Activated T-helper 2 cell treated with anti-CD3 and anti-CD28 coated beads, Interferon-gamma antibody, Interleukin-2, Interleukin-4, amounts not matched to agents 10 μg/mL and 5 μg/mL and 100 μg/mL, durations not matched to agents 14 hours and 24 hours and 36 hours (primary cell): ENCODE data around the gene RANBP3. TPM values are rescaled to one million over a fixed set of nuclear protein-coding genes. Genes with fewer than 3 reads are reported as not detected.

Experiments used
- DNase-seq: peaks from one replicate; pipeline ENCODE4 v3.0.0; 2021; ENCODE audit warnings: low spot score
- H3K27ac Mint-ChIP-seq: one replicate; pipeline ENCODE4 v1.8.0; 2021; ENCODE audit warnings: mixed read lengths
- H3K27me3 Mint-ChIP-seq: one replicate; pipeline ENCODE4 v1.8.0; 2021; ENCODE audit warnings: low read depth, mixed read lengths
- H3K36me3 Mint-ChIP-seq: one replicate; pipeline ENCODE4 v1.8.0; 2021; ENCODE audit warnings: low read depth, mixed read lengths
- H3K4me1 Mint-ChIP-seq: one replicate; pipeline ENCODE4 v1.8.0; 2021; ENCODE audit warnings: low read depth, mixed read lengths
- H3K4me3 Mint-ChIP-seq: one replicate; pipeline ENCODE4 v1.8.0; 2021; ENCODE audit warnings: low read depth, mild to moderate bottlenecking, moderate library complexity, mixed read lengths
- H3K9me3 Mint-ChIP-seq: one replicate; pipeline ENCODE4 v1.8.0; 2021; ENCODE audit warnings: mixed read lengths
- intact Hi-C: fragments of 100-400 bp; cut with micrococcal nuclease; formaldehyde crosslinking; loops from one replicate; pipeline ENCODE4 v1.15.1; 2023
- total RNA-seq: library from RNA; stranded (reverse); gene quantifications from 2 replicates; pipeline ENCODE4 v1.2.3, GENCODE V29; 2022

Gene RANBP3
- total RNA-seq, 1 donor from 2014 or later: 98.2 TPM

DNA sequence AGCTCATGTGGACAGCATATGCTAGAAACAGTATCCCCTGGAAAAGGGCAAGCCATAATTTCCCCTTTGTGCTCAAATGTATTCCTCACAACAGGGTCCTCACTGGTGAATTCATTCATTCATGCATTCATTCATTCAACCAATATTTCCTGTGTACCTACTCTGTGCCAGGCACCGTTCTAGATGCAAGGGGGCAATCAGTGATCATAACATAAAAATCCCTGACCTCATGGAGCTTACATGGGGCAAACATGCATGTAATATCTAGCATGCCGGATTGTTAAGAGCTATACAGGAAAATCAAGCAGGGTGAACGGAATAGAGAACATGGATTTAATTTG is 2.6 kb downstream of the RANBP3 start:
- H3K27ac Mint-ChIP-seq: peak overlapping the region; percentile 55
- DNase-seq: no peak
- intact Hi-C loops: loop anchor here (5.0 kb wide), 1 partner anchor 73 kb away; the partner anchor contains the start of genes NDUFA11 and VMAC
- H3K9me3 Mint-ChIP-seq: no peaks in the 10 kb centered on the region
- H3K27me3 Mint-ChIP-seq: no peaks in the 10 kb centered on the region
- H3K4me3 Mint-ChIP-seq: peak overlapping the region; percentile 98
- H3K36me3 Mint-ChIP-seq: peaks cover 48% of the 10 kb centered on the region
- peaks cover 53% of the 10 kb centered on the region for H3K4me1 Mint-ChIP-seq

DNA sequence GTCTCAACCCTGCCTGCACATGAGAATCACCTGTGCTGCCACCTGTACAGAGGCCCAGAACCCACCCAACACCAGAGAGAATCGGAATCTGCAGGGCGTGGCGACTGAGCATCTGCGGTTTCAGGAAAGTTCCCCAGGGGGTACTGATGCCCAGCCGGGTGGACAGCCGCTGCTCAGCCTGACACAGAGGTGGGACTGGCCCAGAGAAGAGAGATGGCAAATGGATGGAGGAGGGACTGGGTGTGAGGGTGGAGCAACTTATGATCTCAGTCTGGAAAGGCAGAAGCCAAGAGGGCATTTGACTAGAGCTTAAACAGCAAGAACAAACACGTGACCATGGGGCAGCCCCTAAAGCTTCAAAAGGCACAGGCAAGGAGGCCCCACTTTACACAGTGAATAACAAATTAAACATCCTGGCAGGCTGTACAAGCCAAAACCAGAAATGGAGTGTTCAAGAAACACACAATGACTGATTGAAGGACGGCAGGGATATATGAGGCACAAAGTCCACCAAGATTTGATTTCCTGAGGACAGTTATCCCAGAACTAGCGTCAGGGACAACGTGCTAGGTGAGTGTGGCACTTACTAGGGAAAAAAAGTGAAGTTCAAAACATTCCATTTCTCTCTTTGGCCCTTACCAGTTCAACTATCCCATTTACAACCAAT is 3.1 kb downstream of the RANBP3 start:
- intact Hi-C loops: loop anchor here (5.0 kb wide), 1 partner anchor 73 kb away; the partner anchor contains the start of genes NDUFA11 and VMAC
- no peak for DNase-seq
- H3K4me3 Mint-ChIP-seq: peak overlapping the region; percentile 98
- H3K27me3 Mint-ChIP-seq: no peaks in the 10 kb centered on the region
- H3K36me3 Mint-ChIP-seq: peaks cover 47% of the 10 kb centered on the region
- H3K27ac Mint-ChIP-seq: peak overlapping the region; percentile 74
- no peaks in the 10 kb centered on the region for H3K9me3 Mint-ChIP-seq
- H3K4me1 Mint-ChIP-seq: peaks cover 49% of the 10 kb centered on the region

DNA sequence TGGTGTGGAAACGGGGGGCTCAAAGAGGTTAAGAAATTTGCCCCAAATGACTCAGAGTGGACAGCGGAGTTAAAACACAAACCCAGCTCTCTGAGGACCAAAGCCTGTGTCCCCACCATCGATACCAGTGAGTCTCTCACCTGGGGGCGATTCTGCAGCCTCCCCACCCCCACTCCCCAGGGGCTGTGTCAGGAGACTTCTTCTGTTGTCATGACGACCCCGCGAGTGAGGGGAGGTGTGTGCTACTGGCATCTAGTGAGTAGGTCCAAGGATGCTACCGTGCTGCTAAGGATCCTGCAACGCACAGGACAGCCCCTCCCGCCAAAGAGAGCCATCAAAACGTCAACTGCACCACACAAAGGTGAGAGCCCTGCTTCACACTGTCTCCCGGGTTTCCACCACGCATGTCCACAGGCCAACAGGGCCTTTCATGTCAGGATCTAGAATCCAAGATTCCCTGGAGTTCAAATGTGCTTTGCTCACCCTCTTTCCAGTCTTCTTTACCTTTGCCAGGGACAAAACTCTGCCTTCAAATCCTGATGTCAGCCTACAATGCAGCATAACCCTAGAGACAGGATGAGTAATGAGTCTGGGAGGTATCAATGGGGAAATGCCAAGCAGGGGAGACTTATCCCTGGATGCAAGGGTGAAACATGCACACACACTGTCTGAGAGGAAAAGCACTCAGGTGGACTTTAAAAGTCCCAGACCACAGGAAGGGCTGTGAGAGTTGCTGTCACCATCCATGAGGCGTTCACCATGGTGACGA is 3.9 kb downstream of the RANBP3 start:
- no peaks in the 10 kb centered on the region for H3K27me3 Mint-ChIP-seq
- intact Hi-C loops: no loop called here
- H3K4me3 Mint-ChIP-seq: peak overlapping the region; percentile 47
- H3K4me1 Mint-ChIP-seq: peaks cover 46% of the 10 kb centered on the region
- no peaks in the 10 kb centered on the region for H3K9me3 Mint-ChIP-seq
- peak overlapping the region; percentile 74 for H3K27ac Mint-ChIP-seq
- H3K36me3 Mint-ChIP-seq: peaks cover 47% of the 10 kb centered on the region
- no peak for DNase-seq

DNA sequence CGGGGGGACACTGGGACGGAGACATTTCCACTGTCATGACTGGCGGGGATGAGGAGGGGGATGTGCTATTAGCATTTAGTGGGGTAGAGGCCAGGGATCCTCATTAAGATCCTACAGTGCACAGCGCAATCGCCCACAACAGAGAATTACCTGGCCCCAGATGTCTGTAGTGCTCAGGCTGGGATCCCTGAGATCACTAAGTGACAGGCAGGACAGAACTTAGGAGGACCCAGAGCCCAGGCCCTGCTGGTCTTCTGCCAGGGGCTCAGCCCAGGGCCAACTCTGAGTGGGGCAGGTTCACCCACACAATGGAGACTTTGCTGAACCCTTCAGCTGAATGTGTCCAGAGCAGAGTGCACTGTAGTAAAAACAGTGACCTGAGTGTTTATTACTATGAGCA is 4.6 kb downstream of the RANBP3 start:
- intact Hi-C loops: no loop called here
- Mint-ChIP-seq H3K36me3 (peaks cover 49% of the 10 kb centered on the region), H3K27ac (no peak overlapping the region), H3K27me3 (no peaks in the 10 kb centered on the region), H3K9me3 (no peaks in the 10 kb centered on the region), H3K4me3 (no peak overlapping the region), H3K4me1 (peaks cover 50% of the 10 kb centered on the region)
- DNase-seq: no peak

DNA sequence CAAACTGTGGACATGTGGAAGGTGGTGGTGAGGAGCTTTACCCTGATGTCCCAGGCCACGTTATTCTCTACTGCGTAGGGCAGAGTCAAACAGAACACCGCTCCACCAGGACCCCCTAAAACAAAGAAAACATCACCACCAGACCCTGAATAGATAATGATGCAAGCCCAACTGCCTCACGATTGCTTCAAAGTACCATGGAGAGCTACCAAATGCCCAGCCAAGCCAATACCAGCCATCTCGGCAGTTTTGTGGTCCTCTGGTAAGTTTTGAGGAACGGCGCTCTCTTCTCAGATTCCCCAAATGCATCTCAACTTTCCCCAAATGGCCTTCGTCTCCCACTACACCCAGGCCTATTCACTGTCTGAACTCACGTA is 5.6 kb downstream of the RANBP3 start:
- Mint-ChIP-seq H3K36me3 (peaks cover 54% of the 10 kb centered on the region), H3K4me3 (no peak overlapping the region), H3K4me1 (peaks cover 59% of the 10 kb centered on the region), H3K27ac (no peak overlapping the region), H3K27me3 (no peaks in the 10 kb centered on the region), H3K9me3 (no peaks in the 10 kb centered on the region)
- intact Hi-C loops: no loop called here
- DNase-seq: no peak

DNA sequence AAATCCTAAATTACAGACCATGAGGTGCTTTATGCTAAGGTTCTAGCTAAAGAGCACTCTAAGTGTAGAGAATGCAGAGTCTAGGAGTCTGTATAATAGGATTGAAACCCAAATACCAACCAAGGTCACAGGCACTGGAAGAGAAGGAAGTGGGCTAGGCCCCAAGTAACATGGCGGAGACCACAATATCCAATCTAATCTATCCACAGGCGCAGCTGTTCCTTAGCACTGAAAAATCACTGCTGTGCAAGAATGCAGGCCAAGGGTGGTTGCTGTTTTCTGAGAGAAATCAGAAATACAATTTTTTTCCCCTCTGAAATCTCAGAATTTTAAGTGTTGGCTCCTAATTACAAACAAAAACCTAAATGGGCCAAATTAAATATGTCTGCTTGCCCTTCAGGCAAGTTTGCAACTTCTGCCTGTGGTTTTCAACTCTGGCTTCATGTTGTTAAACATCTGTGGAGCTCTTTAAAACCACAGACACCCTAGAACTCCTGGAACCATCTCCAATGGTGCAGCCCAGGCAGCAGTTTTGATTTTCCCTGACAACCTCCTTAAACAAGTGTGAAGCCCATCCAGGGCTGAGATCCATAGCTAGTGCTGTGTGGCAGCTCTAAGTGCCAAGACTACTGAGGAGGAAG is 6.1 kb downstream of the RANBP3 start:
- Mint-ChIP-seq H3K4me1 (peaks cover 59% of the 10 kb centered on the region), H3K9me3 (no peaks in the 10 kb centered on the region), H3K27ac (no peak overlapping the region), H3K27me3 (no peaks in the 10 kb centered on the region), H3K4me3 (no peak overlapping the region), H3K36me3 (peaks cover 50% of the 10 kb centered on the region)
- DNase-seq: no peak
- intact Hi-C loops: no loop called here

DNA sequence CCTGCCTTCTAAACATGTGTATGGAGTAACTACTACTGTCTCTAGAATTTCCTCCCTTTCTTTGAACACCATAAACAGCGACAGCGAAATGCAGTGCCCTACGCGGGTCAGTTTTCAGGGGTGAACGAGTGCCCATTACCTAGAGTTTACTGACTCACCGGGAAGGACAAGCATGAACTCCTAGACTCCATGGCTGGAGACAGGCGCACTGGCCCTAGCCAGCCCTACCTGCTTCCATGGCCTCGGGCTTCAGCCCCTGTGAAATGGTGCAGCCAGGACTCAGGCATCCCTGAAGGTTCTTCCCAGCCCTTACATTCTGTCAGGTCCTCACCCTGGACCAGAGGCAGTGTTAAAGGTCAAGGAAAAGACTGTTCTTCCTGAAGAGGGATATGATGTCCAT is 8.5 kb downstream of the RANBP3 start:
- DNase-seq: no peak
- Mint-ChIP-seq H3K4me3 (no peak overlapping the region), H3K4me1 (peaks cover 42% of the 10 kb centered on the region), H3K9me3 (no peaks in the 10 kb centered on the region), H3K27me3 (no peaks in the 10 kb centered on the region), H3K27ac (no peak overlapping the region), H3K36me3 (peaks cover 41% of the 10 kb centered on the region)
- intact Hi-C loops: loop anchor here (10.0 kb wide), 1 partner anchor 165 kb away; the partner anchor contains the start of gene NRTN

DNA sequence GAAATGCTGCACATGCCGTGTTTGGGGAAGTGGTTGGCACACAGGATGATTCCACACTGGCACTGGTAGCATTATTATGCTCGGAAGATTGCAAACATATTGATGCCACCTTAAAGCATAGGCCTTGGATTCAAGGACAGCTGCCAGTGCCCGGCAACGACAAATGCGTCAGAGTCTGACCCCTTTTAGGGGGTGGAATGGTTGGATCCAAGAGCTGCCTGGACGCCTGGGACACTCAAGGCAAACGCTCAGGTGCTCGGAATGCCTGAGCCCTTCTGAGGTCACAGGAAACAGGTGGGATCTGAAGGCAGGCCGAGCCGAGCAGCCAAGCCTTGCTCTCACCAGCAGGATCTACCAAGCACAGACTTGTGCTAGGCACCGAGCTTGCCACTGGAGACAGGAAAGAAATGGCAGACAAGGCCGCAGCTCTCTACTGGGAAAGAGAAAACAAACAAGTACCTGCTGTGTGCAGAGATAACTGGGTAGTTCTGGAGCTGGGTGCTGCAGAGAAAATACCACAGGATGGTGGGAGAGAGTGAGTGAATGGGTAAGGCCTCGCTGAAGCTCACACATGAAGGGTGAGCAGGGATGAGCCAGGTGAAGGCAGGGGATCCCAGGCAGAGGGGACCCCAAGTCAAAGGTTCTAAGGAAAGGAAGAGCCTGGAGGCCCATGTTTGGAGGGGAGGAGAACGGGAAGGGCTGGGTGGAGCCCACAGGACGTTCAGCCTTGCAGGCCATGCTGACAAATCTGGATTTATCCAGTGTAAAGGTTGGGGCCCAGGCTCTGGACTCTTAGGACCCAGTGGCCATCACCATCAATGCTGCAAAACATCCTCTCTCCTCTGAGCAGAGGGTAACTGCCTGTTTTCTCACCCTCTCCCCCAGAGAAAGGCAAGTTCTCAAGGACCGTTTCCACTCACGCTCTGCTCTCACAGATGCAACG is 9.2 kb downstream of the RANBP3 start:
- H3K9me3 Mint-ChIP-seq: no peaks in the 10 kb centered on the region
- no peaks in the 10 kb centered on the region for H3K27me3 Mint-ChIP-seq
- H3K27ac Mint-ChIP-seq: peak overlapping the region; percentile 89
- no peak for DNase-seq
- peaks cover 38% of the 10 kb centered on the region for H3K36me3 Mint-ChIP-seq
- no peak overlapping the region for H3K4me3 Mint-ChIP-seq
- peaks cover 42% of the 10 kb centered on the region for H3K4me1 Mint-ChIP-seq
- intact Hi-C loops: loop anchor here (10.0 kb wide), 1 partner anchor 164 kb away; the partner anchor contains the start of gene NRTN

DNA sequence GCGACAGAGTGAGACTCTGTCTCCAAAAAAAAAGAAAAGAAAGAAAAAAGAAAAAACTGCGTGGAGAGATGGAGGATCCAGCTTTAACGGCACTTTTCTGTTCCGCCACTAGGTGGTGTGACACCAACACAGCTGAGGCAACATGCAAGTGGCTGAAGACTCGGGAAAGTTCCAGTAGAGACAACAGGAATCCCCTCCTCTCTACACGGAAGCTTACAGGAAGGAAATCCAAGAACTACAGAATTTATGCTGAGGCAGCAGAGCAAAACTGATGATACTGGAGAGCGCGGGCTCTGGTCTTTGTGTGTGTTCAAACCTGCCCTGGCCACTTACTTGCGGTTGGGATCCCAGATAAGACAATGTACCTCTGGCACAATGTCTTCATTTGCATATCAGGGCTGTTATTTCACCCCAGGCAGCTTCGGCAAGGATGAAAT is 9.9 kb downstream of the RANBP3 start:
- intact Hi-C loops: loop anchor here (10.0 kb wide), 1 partner anchor 163 kb away; the partner anchor contains the start of gene NRTN
- Mint-ChIP-seq H3K36me3 (peaks cover 33% of the 10 kb centered on the region), H3K4me1 (peaks cover 47% of the 10 kb centered on the region), H3K27ac (peak overlapping the region; percentile 89), H3K9me3 (no peaks in the 10 kb centered on the region), H3K27me3 (no peaks in the 10 kb centered on the region), H3K4me3 (no peak overlapping the region)
- peak; percentile 47 for DNase-seq

DNA sequence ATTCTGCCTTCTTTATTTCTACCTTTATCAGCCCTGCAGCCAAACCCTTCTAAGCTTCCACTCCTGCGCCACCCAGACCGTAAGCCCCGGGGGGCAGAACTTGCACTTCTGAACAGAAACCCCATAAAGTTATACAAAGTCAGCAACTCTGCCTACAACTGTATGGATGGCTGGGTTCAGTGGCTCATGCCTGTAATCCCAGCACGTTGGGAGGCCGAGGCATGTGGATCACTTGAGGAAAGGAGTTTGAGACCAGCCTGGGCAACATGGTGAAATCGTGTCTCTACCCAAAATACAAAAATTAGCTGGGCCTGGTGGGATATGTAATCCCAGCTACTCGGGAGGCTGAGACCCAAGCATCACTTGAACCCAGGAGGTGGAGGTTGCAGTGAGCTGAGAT is 10.4 kb downstream of the RANBP3 start:
- DNase-seq: no peak
- no peaks in the 10 kb centered on the region for H3K9me3 Mint-ChIP-seq
- peaks cover 31% of the 10 kb centered on the region for H3K36me3 Mint-ChIP-seq
- intact Hi-C loops: loop anchor here (10.0 kb wide), 1 partner anchor 163 kb away; the partner anchor contains the start of gene NRTN
- H3K4me1 Mint-ChIP-seq: peaks cover 50% of the 10 kb centered on the region
- no peaks in the 10 kb centered on the region for H3K27me3 Mint-ChIP-seq
- H3K27ac Mint-ChIP-seq: peak overlapping the region; percentile 89
- H3K4me3 Mint-ChIP-seq: no peak overlapping the region

DNA sequence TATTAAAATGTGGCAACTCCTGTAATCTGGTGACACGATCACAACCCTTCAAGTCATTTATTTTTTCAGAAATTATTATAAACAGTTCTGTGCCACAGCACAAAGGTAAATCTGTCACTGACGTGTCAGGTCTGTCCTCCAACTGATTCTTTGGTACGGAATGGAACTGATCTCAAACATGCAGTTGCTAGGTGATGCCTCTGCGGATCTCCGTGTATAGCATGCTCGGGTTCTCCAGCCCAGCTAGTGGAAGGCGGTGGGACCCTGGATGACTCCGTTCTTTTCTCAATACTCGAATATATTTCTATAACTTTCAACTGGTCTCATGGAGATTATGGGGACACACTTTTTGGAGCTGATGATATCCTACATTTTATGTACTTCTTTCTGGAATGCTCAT is 11.0 kb downstream of the RANBP3 start:
- Mint-ChIP-seq H3K27me3 (no peaks in the 10 kb centered on the region), H3K9me3 (no peaks in the 10 kb centered on the region), H3K36me3 (peaks cover 27% of the 10 kb centered on the region), H3K27ac (no peak overlapping the region), H3K4me1 (peaks cover 50% of the 10 kb centered on the region), H3K4me3 (no peak overlapping the region)
- DNase-seq: no peak
- intact Hi-C loops: loop anchor here (10.0 kb wide), 1 partner anchor 162 kb away; the partner anchor contains the start of gene NRTN

DNA sequence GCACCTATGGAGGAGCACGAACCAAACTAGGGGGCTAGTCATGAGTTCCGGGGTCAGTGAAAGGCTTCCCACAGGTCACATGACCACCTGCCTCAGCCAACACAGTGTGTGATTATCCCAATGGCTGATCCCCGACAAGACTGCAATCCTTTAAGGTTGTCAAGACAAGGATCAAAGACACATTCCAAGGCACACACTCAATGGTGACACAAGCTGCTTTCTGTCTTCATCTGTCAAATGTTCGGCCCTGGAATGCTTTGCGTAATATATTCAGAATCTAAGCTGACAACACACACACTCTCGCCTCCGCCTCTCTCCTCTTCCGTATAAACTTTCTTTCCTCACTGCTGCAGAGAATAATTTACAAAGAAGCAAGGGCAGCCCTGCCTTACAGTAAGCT is 11.7 kb downstream of the RANBP3 start:
- no peak overlapping the region for H3K27ac Mint-ChIP-seq
- intact Hi-C loops: loop anchor here (10.0 kb wide), 1 partner anchor 161 kb away; the partner anchor contains the start of gene NRTN
- H3K4me3 Mint-ChIP-seq: no peak overlapping the region

More for the DNA sequence above, 11.7 kb downstream of the RANBP3 start:
- no peak for DNase-seq
- Mint-ChIP-seq H3K36me3 (peaks cover 23% of the 10 kb centered on the region), H3K4me1 (peaks cover 50% of the 10 kb centered on the region), H3K9me3 (no peaks in the 10 kb centered on the region), H3K27me3 (no peaks in the 10 kb centered on the region)
